ENCODE data around the gene CORO2B.

DNA sequence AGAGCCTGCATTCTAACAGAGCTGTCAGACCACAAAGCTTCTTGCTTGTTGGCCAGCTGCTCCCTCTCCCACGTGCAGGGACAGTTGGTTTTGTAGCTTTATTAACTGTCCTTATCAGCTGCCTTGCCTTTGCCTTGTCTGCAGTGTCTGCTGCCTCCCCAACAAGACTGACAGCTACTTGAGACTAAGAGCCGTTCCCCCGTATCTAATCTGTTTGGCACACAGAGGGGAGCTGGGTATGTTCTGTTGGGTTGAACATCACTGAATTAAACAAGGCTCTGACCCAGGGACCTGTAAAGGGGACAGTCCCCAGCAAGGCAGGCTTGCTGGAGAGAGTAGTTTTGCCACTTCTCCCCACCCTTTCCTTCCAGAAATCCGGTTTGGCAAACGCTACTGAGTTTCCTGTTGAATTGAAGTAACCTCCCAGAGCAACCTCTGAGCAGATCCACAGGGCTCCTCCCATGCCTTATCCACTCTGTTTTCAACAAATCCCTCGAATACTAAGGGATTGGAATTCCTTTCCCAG lies 125.8 kb downstream of the CORO2B start:
- TF ChIP-seq ZNF274 (IDR thresholded peaks at IDR 0.05; ENCODE audit: low read depth, low read length) = no peak
- no peak for TF ChIP-seq SUZ12 (IDR thresholded peaks at IDR 0.05; ENCODE audit: extremely low read depth, insufficient read depth, insufficient read length)

Measured in NT2/D1 (cell line).